HEK293 (cell line): Measurements from ENCODE around the gene C16orf92.
A peak's percentile ranks its signal among the peaks of the same experiment; 100 is the strongest.

Experiments
- BCL11A ChIP-seq: fragments of 450-650 bp; formaldehyde crosslinking; IDR thresholded peaks from 2 replicates; pipeline ENCODE4 v1.5.1; 2016; ENCODE audit warnings: low read depth, missing biosample characterization, missing genetic modification characterization
- GLI2 ChIP-seq: fragments of 450-650 bp; formaldehyde crosslinking; IDR thresholded peaks from 2 replicates; pipeline ENCODE4; 2017; ENCODE audit warnings: missing biosample characterization, missing genetic modification characterization, low read depth, borderline replicate concordance
- GLIS1 ChIP-seq: fragments of 450-650 bp; formaldehyde crosslinking; IDR thresholded peaks from 2 replicates; pipeline ENCODE4 v1.5.1; 2016; ENCODE audit warnings: missing biosample characterization, missing genetic modification characterization
- KLF16 ChIP-seq: fragments of 450-650 bp; formaldehyde crosslinking; IDR thresholded peaks from 2 replicates; pipeline ENCODE4 v1.5.1; 2017; ENCODE audit warnings: missing biosample characterization, missing genetic modification characterization
- OSR2 ChIP-seq: fragments of 450-650 bp; formaldehyde crosslinking; IDR thresholded peaks from 2 replicates; pipeline ENCODE4 v1.5.1; 2016; ENCODE audit warnings: missing biosample characterization, missing genetic modification characterization
- PRDM1 ChIP-seq: fragments of 450-650 bp; formaldehyde crosslinking; IDR thresholded peaks from 2 replicates; pipeline ENCODE4; 2016; ENCODE audit warnings: missing biosample characterization, missing genetic modification characterization
- REST ChIP-seq: fragments of 450-650 bp; formaldehyde crosslinking; IDR thresholded peaks from 2 replicates; pipeline ENCODE4 v1.5.1; 2016; ENCODE audit warnings: missing biosample characterization, missing genetic modification characterization
- SP7 ChIP-seq: fragments of 450-650 bp; formaldehyde crosslinking; IDR thresholded peaks from 2 replicates; pipeline ENCODE4 v1.5.1; 2016; ENCODE audit warnings: missing biosample characterization, missing genetic modification characterization
- YY2 ChIP-seq: fragments of 450-650 bp; formaldehyde crosslinking; IDR thresholded peaks from 2 replicates; pipeline ENCODE4 v1.5.1; 2016; ENCODE audit warnings: missing biosample characterization, missing genetic modification characterization
- ZBTB8A ChIP-seq: fragments of 450-650 bp; formaldehyde crosslinking; IDR thresholded peaks from 2 replicates; pipeline ENCODE4 v1.5.1; 2016; ENCODE audit warnings: missing biosample characterization, missing genetic modification characterization
- ZNF239 ChIP-seq: fragments of 450-650 bp; formaldehyde crosslinking; IDR thresholded peaks from 2 replicates; pipeline ENCODE4 v1.5.1; 2016; ENCODE audit warnings: missing biosample characterization, missing genetic modification characterization
- ZNF266 ChIP-seq: fragments of 450-650 bp; formaldehyde crosslinking; IDR thresholded peaks from 2 replicates; pipeline ENCODE4 v1.5.1; 2016; ENCODE audit warnings: missing biosample characterization, missing genetic modification characterization, low read depth
- ZNF280D ChIP-seq: fragments of 450-650 bp; formaldehyde crosslinking; IDR thresholded peaks from 2 replicates; pipeline ENCODE4 v1.5.1; 2016; ENCODE audit warnings: missing biosample characterization, missing genetic modification characterization
- ZNF292 ChIP-seq: fragments of 450-650 bp; formaldehyde crosslinking; IDR thresholded peaks from 2 replicates; pipeline ENCODE4 v1.5.1; 2016; ENCODE audit warnings: low read depth, missing biosample characterization, missing genetic modification characterization, borderline replicate concordance
- ZNF350 ChIP-seq: fragments of 450-650 bp; formaldehyde crosslinking; IDR thresholded peaks from 2 replicates; pipeline ENCODE4 v1.5.0; 2017; ENCODE audit warnings: missing biosample characterization, mild to moderate bottlenecking, missing genetic modification characterization
- ZNF366 ChIP-seq: fragments of 450-650 bp; formaldehyde crosslinking; conservative IDR thresholded peaks from 2 replicates; pipeline ENCODE4 v1.5.1; 2016; ENCODE audit warnings: missing biosample characterization, missing genetic modification characterization
- ZNF37A ChIP-seq: fragments of 450-650 bp; IDR thresholded peaks from 2 replicates; pipeline ENCODE4 v1.5.1; 2018; ENCODE audit warnings: missing biosample characterization, missing genetic modification characterization
- ZNF423 ChIP-seq: fragments of 450-650 bp; formaldehyde crosslinking; IDR thresholded peaks from 2 replicates; pipeline ENCODE4 v1.5.1; 2016; ENCODE audit warnings: missing biosample characterization, missing genetic modification characterization
- ZNF518A ChIP-seq: fragments of 450-650 bp; formaldehyde crosslinking; conservative IDR thresholded peaks from 2 replicates; pipeline ENCODE4 v1.5.1; 2016; ENCODE audit warnings: low read depth, missing biosample characterization, missing genetic modification characterization
- ZNF558 ChIP-seq: fragments of 450-650 bp; formaldehyde crosslinking; IDR thresholded peaks from 2 replicates; pipeline ENCODE4 v1.5.1; 2016; ENCODE audit warnings: missing biosample characterization, missing genetic modification characterization
- ZNF664 ChIP-seq: fragments of 450-650 bp; formaldehyde crosslinking; IDR thresholded peaks from 2 replicates; pipeline ENCODE4 v1.5.1; 2016; ENCODE audit warnings: missing biosample characterization, missing genetic modification characterization
- ZNF670 ChIP-seq: fragments of 450-650 bp; formaldehyde crosslinking; IDR thresholded peaks from 2 replicates; pipeline ENCODE4 v1.5.1; 2016; ENCODE audit warnings: missing biosample characterization, missing genetic modification characterization, low read depth
- ZNF704 ChIP-seq: fragments of 450-650 bp; formaldehyde crosslinking; IDR thresholded peaks from 2 replicates; pipeline ENCODE4 v1.5.1; 2016; ENCODE audit warnings: missing biosample characterization, missing genetic modification characterization
- ZNF707 ChIP-seq: fragments of 450-650 bp; formaldehyde crosslinking; IDR thresholded peaks from 2 replicates; pipeline ENCODE4 v1.5.1; 2016; ENCODE audit warnings: missing biosample characterization, missing genetic modification characterization
- ZNF777 ChIP-seq: fragments of 450-650 bp; formaldehyde crosslinking; IDR thresholded peaks from 2 replicates; pipeline ENCODE4 v1.5.1; 2017; ENCODE audit warnings: missing biosample characterization, missing genetic modification characterization, borderline replicate concordance
- ZNF837 ChIP-seq: fragments of 450-650 bp; formaldehyde crosslinking; IDR thresholded peaks from 2 replicates; pipeline ENCODE4 v1.5.1; 2016; ENCODE audit warnings: missing biosample characterization, missing genetic modification characterization
- ZSCAN18 ChIP-seq: fragments of 450-650 bp; formaldehyde crosslinking; IDR thresholded peaks from 2 replicates; pipeline ENCODE4 v1.5.1; 2016; ENCODE audit warnings: missing biosample characterization, missing genetic modification characterization
- ZXDB ChIP-seq: fragments of 450-650 bp; formaldehyde crosslinking; IDR thresholded peaks from 2 replicates; pipeline ENCODE4 v1.5.1; 2016; ENCODE audit warnings: missing biosample characterization, missing genetic modification characterization

Gene C16orf92

GRCh38 chr16:30018731-30019158 lies 4.3 kb upstream of the C16orf92 start (continued):
- no peak for TF ChIP-seq ZSCAN18
- TF ChIP-seq BCL11A = peak; percentile 54; the same call in 1 of the 2 replicates
- TF ChIP-seq ZNF670 (tag by site-specific recombination) = no peak
- no peak for TF ChIP-seq ZNF518A (tag by site-specific recombination)
- no peak for TF ChIP-seq YY2 (tag by site-specific recombination)
- TF ChIP-seq ZNF777 (tag by site-specific recombination) = no peak
- no peak for TF ChIP-seq ZNF37A (tag by site-specific recombination)
- TF ChIP-seq ZNF558 (tag by site-specific recombination) = peak; percentile 41; the same call in 1 of the 2 replicates
- no peak for TF ChIP-seq ZNF350 (tag by site-specific recombination)
- no peak for TF ChIP-seq ZNF292
- no peak for TF ChIP-seq ZNF423 (tag by site-specific recombination)
- peak; percentile 57; the same call in 1 of the 2 replicates for TF ChIP-seq ZXDB
- no peak for TF ChIP-seq REST (tag by site-specific recombination)
- TF ChIP-seq ZNF707 (tag by site-specific recombination) = no peak
- TF ChIP-seq ZNF239 (tag by site-specific recombination) = no peak
- TF ChIP-seq ZNF664 (tag by site-specific recombination) = no peak
- no peak for TF ChIP-seq ZBTB8A
- TF ChIP-seq OSR2 = peak; percentile 25; the same call in 1 of the 2 replicates
- peak; percentile 97 for TF ChIP-seq ZNF366 (tag by site-specific recombination)
- no peak for TF ChIP-seq GLI2
- TF ChIP-seq ZNF837 (tag by site-specific recombination) = no peak
- no peak for TF ChIP-seq ZNF266 (tag by site-specific recombination)
- peak; percentile 95 for TF ChIP-seq SP7 (tag by site-specific recombination)
- no peak for TF ChIP-seq KLF16 (tag by site-specific recombination)
- TF ChIP-seq GLIS1 = peak; percentile 96
- no peak for TF ChIP-seq ZNF280D (tag by site-specific recombination)
- no peak for TF ChIP-seq ZNF704 (tag by site-specific recombination)
- TF ChIP-seq PRDM1 (tag by site-specific recombination) = peak; percentile 35; the same call in 1 of the 2 replicates
